Uterus (tissue), 2 donors: ENCODE measurements around the gene TAS2R38.

Experiments used
- CTCF ChIP-seq, 4 experiments: fragments of 200-600 bp in 2 of 4; fragments of 450-650 bp in 2 of 4; sonication (generic) in 2 of 4; IDR thresholded peaks; one replicate each; pipeline ENCODE4 v1.5.1; 2016 to 2019; ENCODE audit warnings: antibody characterized with exemption in 4 of 4, mild to moderate bottlenecking in 2 of 4, moderate library complexity in 1 of 4
- POLR2A ChIP-seq, 2 donors: fragments of 450-650 bp; IDR thresholded peaks; one replicate each; pipeline ENCODE4 v1.6.1; 2016; ENCODE audit warnings: antibody characterized with exemption in 2 of 2, mild to moderate bottlenecking in 1 of 2, moderate library complexity in 1 of 2

GRCh38 chr7:141975806-141976523 lies 2.4 kb upstream of the TAS2R38 start:
- TF ChIP-seq CTCF (IDR thresholded peaks at IDR 0.05) = peak in 3 of 4 experiments; percentile 22 to 32 (median 28)
- TF ChIP-seq POLR2A (IDR thresholded peaks at IDR 0.05) = no peak
